H9 (cell line): Measurements from ENCODE around the gene MAGI3. TPM values are rescaled to one million over a fixed set of nuclear protein-coding genes. Genes with fewer than 3 reads are reported as not detected.

Experiments
- DNase-seq: peaks from one replicate; pipeline ENCODE4 v3.0.0-alpha.2; 2017
- H2AFZ ChIP-seq: one replicate; pipeline ENCODE4 v1.6.1; 2013; ENCODE audit warnings: mild to moderate bottlenecking, low read length, control low read depth, moderate library complexity
- H2AK5ac ChIP-seq: 2 replicates; pipeline ENCODE4 v1.6.1; 2013; ENCODE audit warnings: low read length, control low read depth, mixed read lengths; ENCODE audit not compliant: insufficient read length
- H2BK120ac ChIP-seq: one replicate; pipeline ENCODE4 v1.6.1; 2013; ENCODE audit warnings: low read depth, mild to moderate bottlenecking, low read length, control low read depth, inconsistent platforms; ENCODE audit not compliant: poor library complexity, severe bottlenecking
- H2BK12ac ChIP-seq: 2 replicates; pipeline ENCODE4 v1.6.1; 2013; ENCODE audit warnings: low read length, control low read depth, mixed read lengths, low read depth; ENCODE audit not compliant: insufficient read length
- H2BK15ac ChIP-seq: 2 replicates; pipeline ENCODE4 v1.6.1; 2013; ENCODE audit warnings: low read depth, low read length, control low read depth
- H2BK20ac ChIP-seq: one replicate; pipeline ENCODE4 v1.6.1; 2013; ENCODE audit warnings: low read depth, mild to moderate bottlenecking, low read length, control low read depth, inconsistent platforms; ENCODE audit not compliant: poor library complexity, severe bottlenecking
- H2BK5ac ChIP-seq: 2 replicates; pipeline ENCODE4 v1.6.1; 2013; ENCODE audit warnings: low read length, control low read depth, mixed read lengths; ENCODE audit not compliant: insufficient read length
- H3K14ac ChIP-seq: 2 replicates; pipeline ENCODE4 v1.6.1; 2013; ENCODE audit warnings: low read length, control low read depth; ENCODE audit not compliant: insufficient read depth
- H3K18ac ChIP-seq: 2 replicates; pipeline ENCODE4 v1.6.1; 2013; ENCODE audit warnings: low read depth, mild to moderate bottlenecking, mixed read lengths, low read length, control low read depth; ENCODE audit not compliant: insufficient read length
- H3K23ac ChIP-seq: 2 replicates; pipeline ENCODE4 v1.6.1; 2013; ENCODE audit warnings: low read length, control low read depth, mixed read lengths, low read depth; ENCODE audit not compliant: insufficient read length
- H3K23me2 ChIP-seq: 2 replicates; pipeline ENCODE4 v1.6.1; 2013; ENCODE audit warnings: low read depth, mild to moderate bottlenecking, mixed read lengths, low read length, control low read depth; ENCODE audit not compliant: insufficient read length, poor library complexity, severe bottlenecking
- H3K27ac ChIP-seq: 2 replicates; pipeline ENCODE4 v1.5.1; 2013; ENCODE audit warnings: low read length, control low read depth, mixed read lengths, low read depth; ENCODE audit not compliant: insufficient read length
- H3K27me3 ChIP-seq: 2 replicates; pipeline ENCODE4 v1.6.1; 2013; ENCODE audit warnings: low read length, control low read depth, inconsistent platforms; ENCODE audit not compliant: insufficient read depth
- H3K4ac ChIP-seq: 2 replicates; pipeline ENCODE4 v1.6.1; 2013; ENCODE audit warnings: low read depth, mild to moderate bottlenecking, control low read depth, inconsistent platforms, low read length, moderate library complexity
- H3K4me1 ChIP-seq: 2 replicates; pipeline ENCODE4 v1.6.1; 2013; ENCODE audit warnings: low read length, control low read depth, inconsistent platforms; ENCODE audit not compliant: insufficient read depth
- H3K4me2 ChIP-seq: 2 replicates; pipeline ENCODE4 v1.6.1; 2013; ENCODE audit warnings: low read length, control low read depth, mixed read lengths; ENCODE audit not compliant: insufficient read length, insufficient read depth
- H3K56ac ChIP-seq: 2 replicates; pipeline ENCODE4 v1.6.1; 2013; ENCODE audit warnings: low read depth, mild to moderate bottlenecking, mixed read lengths, low read length, control low read depth; ENCODE audit not compliant: insufficient read length
- H3K79me1 ChIP-seq: 2 replicates; pipeline ENCODE4 v1.6.1; 2013; ENCODE audit warnings: low read depth, mild to moderate bottlenecking, moderate library complexity, low read length, control low read depth, inconsistent platforms; ENCODE audit not compliant: insufficient read depth, poor library complexity, severe bottlenecking
- H3K79me2 ChIP-seq: 2 replicates; pipeline ENCODE4 v1.6.1; 2013; ENCODE audit warnings: low read length, control low read depth, inconsistent platforms; ENCODE audit not compliant: insufficient read depth
- H3K9ac ChIP-seq: 2 replicates; pipeline ENCODE4 v1.6.1; 2013; ENCODE audit warnings: low read length, control low read depth, mixed read lengths; ENCODE audit not compliant: insufficient read length; ENCODE audit errors: extremely low read depth
- H3K9me3 ChIP-seq: one replicate; pipeline ENCODE4 v1.6.1; 2013; ENCODE audit warnings: low read depth, low read length, inconsistent platforms; ENCODE audit not compliant: control insufficient read depth
- H3T11ph ChIP-seq: one replicate; pipeline ENCODE4 v1.6.1; 2013; ENCODE audit warnings: mild to moderate bottlenecking, low read length, control low read depth, inconsistent platforms
- H4K20me1 ChIP-seq: one replicate; pipeline ENCODE4 v1.6.1; 2013; ENCODE audit not compliant: control insufficient read depth, insufficient read length, insufficient read depth
- H4K5ac ChIP-seq: 2 replicates; pipeline ENCODE4 v1.6.1; 2013; ENCODE audit warnings: low read depth, mild to moderate bottlenecking, mixed read lengths, low read length, control low read depth; ENCODE audit not compliant: insufficient read length
- H4K8ac ChIP-seq: replicated peaks from 2 replicates; pipeline ENCODE4 v1.6.1; 2013; ENCODE audit warnings: low read length, control low read depth, mixed read lengths, low read depth; ENCODE audit not compliant: insufficient read length
- H4K91ac ChIP-seq: 2 replicates; pipeline ENCODE4 v1.6.1; 2013; ENCODE audit warnings: low read depth, mild to moderate bottlenecking, moderate library complexity, mixed read lengths, low read length, control low read depth; ENCODE audit not compliant: insufficient read length
- H3K27ac Mint-ChIP-seq, 3 experiments: 2 replicates in 2 of 3; 3 replicates in 1 of 3; pipeline ENCODE4 v1.8.0; 2020 to 2021; ENCODE audit warnings: mixed read lengths in 3 of 3, mild to moderate bottlenecking in 1 of 3, moderate library complexity in 1 of 3
- H3K27me3 Mint-ChIP-seq: 2 replicates; pipeline ENCODE4 v1.8.0; 2021; ENCODE audit warnings: low read depth, mild to moderate bottlenecking, moderate library complexity, mixed read lengths
- H3K36me3 Mint-ChIP-seq, 3 experiments: 2 replicates in 2 of 3; 3 replicates in 1 of 3; pipeline ENCODE4 v1.8.0; 2020 to 2021; ENCODE audit warnings: low read depth in 3 of 3, mixed read lengths in 3 of 3; ENCODE audit not compliant: insufficient read depth in 1 of 3
- H3K4me1 Mint-ChIP-seq, 2 experiments: 2 replicates each; pipeline ENCODE4 v1.8.0; 2020; ENCODE audit warnings: mixed read lengths in 2 of 2
- H3K4me3 Mint-ChIP-seq, 2 experiments: 2 replicates in 1 of 2; 3 replicates in 1 of 2; pipeline ENCODE4 v1.8.0; 2020 to 2021; ENCODE audit warnings: mild to moderate bottlenecking in 2 of 2, mixed read lengths in 2 of 2, moderate library complexity in 1 of 2
- H3K9me3 Mint-ChIP-seq, 2 experiments: 2 replicates in 1 of 2; 3 replicates in 1 of 2; pipeline ENCODE4 v1.8.0; 2020; ENCODE audit warnings: mild to moderate bottlenecking in 2 of 2, mixed read lengths in 2 of 2, moderate library complexity in 1 of 2
- CTCF ChIP-seq: fragments of 200-600 bp; sonication (generic); conservative IDR thresholded peaks from 3 replicates; pipeline ENCODE4 v1.8.0; 2021; ENCODE audit warnings: antibody characterized with exemption, mild to moderate bottlenecking
- WGBS: extraction: QIAGEN DNeasy Blood & Tissue Kit; methylation state at CpG from one replicate; pipeline ENCODE4 v1.1.7; 2013; ENCODE audit warnings: missing lambda C conversion rate, low lambda C conversion rate, mixed read lengths; ENCODE audit not compliant: insufficient read length; ENCODE audit errors: extremely low coverage; 5-methylcytosine and 5-hydroxymethylcytosine counted together
- total RNA-seq: library from RNA; stranded (reverse); gene quantifications from 2 replicates; pipeline ENCODE4 v1.2.1, GENCODE V29; 2021

MAGI3 gene
- total RNA-seq, 1 experiment from 2014 or later, result 8.2 TPM

GRCh38 chr1:113534875-113535274 is 144.6 kb downstream of the MAGI3 start:
- no peak overlapping the region for H2BK12ac ChIP-seq
- no peak overlapping the region for H3K4me2 ChIP-seq
- H2BK20ac ChIP-seq, result no peak overlapping the region
- H3K27me3 Mint-ChIP-seq, result no peaks in the 10 kb centered on the region
- H2BK5ac ChIP-seq, result no peak overlapping the region
- no peak overlapping the region for H3K4me3 Mint-ChIP-seq
- no peak overlapping the region for H3K9ac ChIP-seq
- no peaks in the 10 kb centered on the region for H3K36me3 Mint-ChIP-seq
- H4K8ac ChIP-seq, result no peak overlapping the region
- no peaks in the 10 kb centered on the region for H3K79me2 ChIP-seq
- H2AK5ac ChIP-seq, result no peak overlapping the region
- no peak overlapping the region for H4K5ac ChIP-seq
- H3K79me1 ChIP-seq, result no peaks in the 10 kb centered on the region
- no peak for DNase-seq
- no peaks in the 10 kb centered on the region for H3K9me3 Mint-ChIP-seq
- no peaks in the 10 kb centered on the region for H3K23me2 ChIP-seq
- no peaks in the 10 kb centered on the region for H4K20me1 ChIP-seq
- H2AFZ ChIP-seq, result no peak overlapping the region
- no peak overlapping the region for H3K27ac ChIP-seq
- no peak overlapping the region for H3T11ph ChIP-seq
- no peak overlapping the region for H2BK15ac ChIP-seq
- no peak overlapping the region for H3K4ac ChIP-seq
- no peak overlapping the region for H2BK120ac ChIP-seq
- no peak overlapping the region for H3K23ac ChIP-seq
- H3K14ac ChIP-seq, result no peak overlapping the region
- no peak overlapping the region for H3K27ac Mint-ChIP-seq
- no peaks in the 10 kb centered on the region for H3K27me3 ChIP-seq
- H3K9me3 ChIP-seq, result no peaks in the 10 kb centered on the region
- peaks cover 5 to 11% of the 10 kb centered on the region in 2 experiments; a peak in 3 of 4 replicates for H3K4me1 Mint-ChIP-seq
- H3K56ac ChIP-seq, result no peak overlapping the region
- no peak overlapping the region for H4K91ac ChIP-seq
- no CpG with 5 or more reads among the region's 1 CpG for WGBS
- no peaks in the 10 kb centered on the region; the same call in 1 of the 2 replicates for H3K4me1 ChIP-seq
- no peak overlapping the region for H3K18ac ChIP-seq
- no peak for TF ChIP-seq CTCF
